GM11168 (cell line): ENCODE results near the gene TMEM54.

Source experiments
- in situ Hi-C: fragments of 300-500 bp; cut with MboI; formaldehyde crosslinking; loops from one replicate; pipeline ENCODE4 v1.12.0; 2022; ENCODE audit warnings: low sequenced_read_pairs; ENCODE audit not compliant: unreplicated experiment

The TMEM54 gene

GRCh38 chr1:32868806-32869455 is 32.3 kb downstream of the TMEM54 start:
- in situ Hi-C loops: no loop called here

- in situ Hi-C loops: no loop called here
These were observed 33.1 kb downstream of the TMEM54 start for GRCh38 chr1:32868085-32868484.

- in situ Hi-C loops: no loop called here
These were observed 33.5 kb downstream of the TMEM54 start for GRCh38 chr1:32867671-32868070.

GRCh38 chr1:32867151-32867550 is 34.0 kb downstream of the TMEM54 start:
- in situ Hi-C loops: no loop called here

GRCh38 chr1:32865639-32866405 is 35.4 kb downstream of the TMEM54 start:
- in situ Hi-C loops: no loop called here

- in situ Hi-C loops: no loop called here
These were observed 36.7 kb downstream of the TMEM54 start for GRCh38 chr1:32864375-32865019.

GRCh38 chr1:32863881-32864245 is 37.3 kb downstream of the TMEM54 start:
- in situ Hi-C loops: no loop called here

- in situ Hi-C loops: no loop called here
These were observed 37.8 kb downstream of the TMEM54 start for GRCh38 chr1:32863218-32863880.

- in situ Hi-C loops: no loop called here
These were observed 39.1 kb downstream of the TMEM54 start for GRCh38 chr1:32861904-32862695.

- in situ Hi-C loops: no loop called here
These were observed 40.6 kb downstream of the TMEM54 start for GRCh38 chr1:32860566-32860965.

GRCh38 chr1:32859915-32860314 is 41.3 kb downstream of the TMEM54 start:
- in situ Hi-C loops: no loop called here

- in situ Hi-C loops: no loop called here
These were observed 42.4 kb downstream of the TMEM54 start for GRCh38 chr1:32858791-32859190.

- in situ Hi-C loops: no loop called here
These were observed 43.1 kb downstream of the TMEM54 start for GRCh38 chr1:32858136-32858535.

- in situ Hi-C loops: no loop called here
These were observed 45.1 kb downstream of the TMEM54 start for GRCh38 chr1:32855861-32856617.

GRCh38 chr1:32848354-32849063 is 52.7 kb downstream of the TMEM54 start:
- in situ Hi-C loops: no loop called here
